Measurements from ENCODE around the gene BRD3. TPM values are rescaled to one million over a fixed set of nuclear protein-coding genes. Genes with fewer than 3 reads are reported as not detected.

Gene BRD3
- total and polyA plus RNA-seq, 2 of the 8 experiments (the other 6 are each of a cell fraction or from before 2014, with no cell fraction given): 31.0 to 82.7 TPM

DNA sequence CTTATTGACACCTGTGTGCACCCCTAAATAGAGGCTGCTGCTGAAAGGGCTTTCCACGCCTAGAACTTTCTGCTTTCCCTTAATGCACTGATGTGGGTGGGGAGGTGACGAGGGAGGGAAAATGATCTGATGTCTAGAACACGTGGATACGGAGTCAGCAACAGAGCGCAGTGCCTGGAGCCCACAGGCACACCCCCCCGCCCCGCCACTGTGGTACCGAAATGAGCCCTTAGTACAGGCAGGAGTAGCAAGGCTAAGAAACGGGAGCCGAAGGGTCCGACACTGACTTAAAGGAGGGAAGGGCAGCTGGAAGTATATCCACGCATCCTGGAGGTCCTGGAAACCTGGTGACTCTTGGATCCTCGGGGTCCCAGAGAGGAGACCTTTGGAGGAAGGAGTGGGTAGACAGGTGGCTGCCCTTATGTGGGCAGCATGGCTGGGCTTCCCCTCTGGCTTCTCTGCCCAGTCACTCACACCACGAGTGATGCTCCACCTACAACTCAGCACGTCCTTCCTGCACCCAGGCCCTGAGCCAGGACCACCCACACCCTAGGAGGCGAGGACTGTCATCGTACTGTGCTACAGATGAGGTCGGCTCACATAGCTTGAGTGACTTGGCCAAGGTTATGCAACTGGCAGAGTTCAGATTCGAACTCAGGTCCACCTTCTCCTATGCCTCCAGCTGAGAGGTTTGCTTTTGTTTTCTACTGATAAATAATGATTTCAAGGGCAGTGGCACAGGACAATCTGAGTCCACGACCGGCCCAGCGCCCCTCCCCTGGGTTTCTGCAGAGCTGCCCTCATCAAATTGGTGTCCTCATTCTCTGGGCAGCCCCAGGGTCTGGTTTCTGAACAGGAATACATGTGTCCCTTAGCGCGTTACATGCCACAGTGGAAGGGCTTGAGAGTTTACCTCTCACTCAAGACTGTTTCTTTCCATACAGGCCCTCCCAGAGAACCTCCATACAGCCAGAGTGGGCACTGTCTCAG, 71.0 kb downstream of the BRD3 start:
- no peak overlapping the region for H3K23ac ChIP-seq (ENCODE audit: insufficient read length)
- H3K4me2 ChIP-seq (ENCODE audit: insufficient read depth in 1 of 2, low read depth in 2 of 2, low read length in 2 of 2): no peak overlapping the region
- H3K36me3 ChIP-seq (ENCODE audit: control insufficient read depth in 2 of 4, insufficient read depth in 4 of 4, low read length in 3 of 4): no peaks in the 10 kb centered on the region
- ChIA-PET CTCF (ENCODE audit: partially characterized antibody) (interaction anchor here (0.7 to 5.5 kb wide), 10 partner anchors 10 to 304 kb away, joined by 3 to 75 read pairs (median 19); no protein-coding TSS in a partner anchor), POLR2A (ENCODE audit: partially characterized antibody) (interaction anchor here (0.8 kb wide), 1 partner anchor 215 kb away, joined by 3 read pairs; no protein-coding TSS in a partner anchor)
- H4K20me1 ChIP-seq (replicated peaks in 1 of 2; ENCODE audit: control insufficient read depth in 1 of 2, insufficient read depth in 2 of 2, low read length in 2 of 2): peaks cover 0 to 6% of the 10 kb centered on the region in 2 experiments
- peaks cover 14% of the 10 kb centered on the region; the same call in 1 of the 2 replicates for H3K23me2 ChIP-seq (ENCODE audit: low read depth, low read length)
- H3K27me3 ChIP-seq (replicated peaks in 1 of 4; ENCODE audit: control insufficient read depth in 3 of 4, extremely low read depth in 1 of 4, insufficient read depth in 3 of 4, low read length in 3 of 4): no peaks in the 10 kb centered on the region
- H3K9me3 ChIP-seq (ENCODE audit: insufficient read depth in 2 of 2, low read depth in 1 of 2, low read length in 1 of 2): no peaks in the 10 kb centered on the region
- H2BK15ac ChIP-seq (ENCODE audit: low read length): no peak overlapping the region
- peaks cover 0 to 3% of the 10 kb centered on the region in 2 experiments; a peak in 1 of 4 replicates for H3K79me2 ChIP-seq (ENCODE audit: control insufficient read depth in 1 of 2, insufficient read depth in 2 of 2, low read length in 2 of 2)
- WGBS, 2 experiments (ENCODE audit: extremely low coverage in 1 of 2, insufficient coverage in 1 of 2, insufficient read length in 1 of 2, insufficient replicate concordance in 2 of 2, low coverage in 1 of 2, low lambda C conversion rate in 2 of 2, missing lambda C conversion rate in 1 of 2): 75% methylated on average over 20 of the region's 24 CpGs; no CpG with 5 or more reads in 1 of the 2 experiments
- H3K4ac ChIP-seq (replicated peaks; ENCODE audit: insufficient read length, low read depth, low read length): no peak overlapping the region
- no peaks in the 10 kb centered on the region for H3K79me1 ChIP-seq (ENCODE audit: low read depth, low read length)
- no peak overlapping the region for H4K5ac ChIP-seq (ENCODE audit: insufficient read length, low read depth, low read length)
- FAIRE-seq: no peak
- H2AK5ac ChIP-seq (ENCODE audit: low read depth, low read length): no peak overlapping the region
- no peak overlapping the region for H4K8ac ChIP-seq (ENCODE audit: extremely low read depth, insufficient read depth, low read length)
- H3K27ac ChIP-seq (ENCODE audit: low read depth, low read length): no peak overlapping the region
- DNase-seq (ENCODE audit: low read depth in 1 of 2, low spot score in 2 of 2): no peak
- H2AFZ ChIP-seq (ENCODE audit: low read length): no peak overlapping the region
- no peak overlapping the region for H2BK20ac ChIP-seq (ENCODE audit: low read length)
- H3K18ac ChIP-seq (ENCODE audit: extremely low read depth, low read length): no peak overlapping the region
- H3K14ac ChIP-seq (ENCODE audit: insufficient read length): no peak overlapping the region
- H2BK12ac ChIP-seq (ENCODE audit: low read depth, low read length): no peak overlapping the region
- H4K91ac ChIP-seq (replicated peaks; ENCODE audit: insufficient read length, low read length): no peak overlapping the region
- no peak overlapping the region for H2BK5ac ChIP-seq (ENCODE audit: low read depth, low read length)
- no peak overlapping the region for H3K56ac ChIP-seq (replicated peaks; ENCODE audit: insufficient read length, low read depth, low read length)
- H3K9ac ChIP-seq (replicated peaks in 1 of 4; ENCODE audit: extremely low read depth in 1 of 4, low read depth in 3 of 4, low read length in 3 of 4): no peak overlapping the region
- H2BK120ac ChIP-seq (replicated peaks; ENCODE audit: low read depth, low read length): no peak overlapping the region
- H3K4me3 ChIP-seq (ENCODE audit: extremely low read depth in 1 of 4, insufficient read depth in 2 of 4, low read depth in 3 of 4, low read length in 4 of 4): no peak overlapping the region
- H3K4me1 ChIP-seq (replicated peaks in 1 of 4; ENCODE audit: control insufficient read depth in 3 of 4, insufficient read depth in 4 of 4, low read length in 3 of 4): peaks cover 0 to 10% (median 5%) of the 10 kb centered on the region in 4 experiments; a peak in 5 of 7 replicates
- TF ChIP-seq HDAC2 (IDR thresholded peaks at IDR 0.05; ENCODE audit: borderline replicate concordance in 1 of 2, low read depth in 2 of 2, low read length in 2 of 2): no peak
